ENCODE data around the gene ANAPC2.

ANAPC2 gene

DNA sequence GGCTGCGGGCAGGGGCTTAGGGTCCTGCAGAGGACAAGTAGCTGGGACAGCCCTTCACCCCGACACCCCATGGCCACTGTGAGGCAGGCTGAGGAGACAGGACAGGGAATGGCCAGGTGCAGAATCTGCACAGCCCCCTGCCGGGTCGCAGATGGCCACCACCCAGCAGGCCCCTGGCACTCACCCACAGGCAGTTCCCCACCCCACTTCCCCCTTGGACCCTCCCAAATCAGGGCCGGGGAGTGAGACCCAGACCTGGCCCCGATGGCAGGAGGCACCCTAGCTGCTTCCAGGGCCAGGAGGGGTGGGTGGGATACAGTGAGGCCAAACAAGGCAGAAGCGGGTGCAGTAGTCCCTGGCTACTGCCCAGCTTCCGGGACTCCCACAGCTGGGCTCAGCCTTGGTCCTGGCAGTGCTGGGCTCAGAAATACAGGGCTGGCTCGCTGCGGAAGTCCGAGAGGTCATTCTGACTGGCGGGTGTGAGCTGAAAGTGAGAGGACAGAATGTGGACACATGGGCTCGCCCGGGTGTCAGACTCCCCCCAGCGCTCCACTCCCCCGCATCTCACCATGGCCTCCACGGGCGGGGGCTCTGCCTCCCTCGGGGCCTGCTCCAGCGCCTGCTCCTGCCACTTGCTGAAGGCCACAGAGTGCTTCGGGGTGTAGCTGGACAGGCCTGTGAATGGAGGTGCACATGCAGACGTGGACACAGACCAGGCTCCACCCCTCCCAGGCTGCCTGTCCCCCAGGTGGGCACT is 3.5 kb upstream of the ANAPC2 start:
- no peak overlapping the region for H3K4me3 ChIP-seq (replicated peaks in 1 of 2; ENCODE audit: low read depth in 2 of 2, low read length in 2 of 2)
- DNase-seq (ENCODE audit: low read depth in 2 of 2), result no peak
- TF ChIP-seq, protein P1, sequence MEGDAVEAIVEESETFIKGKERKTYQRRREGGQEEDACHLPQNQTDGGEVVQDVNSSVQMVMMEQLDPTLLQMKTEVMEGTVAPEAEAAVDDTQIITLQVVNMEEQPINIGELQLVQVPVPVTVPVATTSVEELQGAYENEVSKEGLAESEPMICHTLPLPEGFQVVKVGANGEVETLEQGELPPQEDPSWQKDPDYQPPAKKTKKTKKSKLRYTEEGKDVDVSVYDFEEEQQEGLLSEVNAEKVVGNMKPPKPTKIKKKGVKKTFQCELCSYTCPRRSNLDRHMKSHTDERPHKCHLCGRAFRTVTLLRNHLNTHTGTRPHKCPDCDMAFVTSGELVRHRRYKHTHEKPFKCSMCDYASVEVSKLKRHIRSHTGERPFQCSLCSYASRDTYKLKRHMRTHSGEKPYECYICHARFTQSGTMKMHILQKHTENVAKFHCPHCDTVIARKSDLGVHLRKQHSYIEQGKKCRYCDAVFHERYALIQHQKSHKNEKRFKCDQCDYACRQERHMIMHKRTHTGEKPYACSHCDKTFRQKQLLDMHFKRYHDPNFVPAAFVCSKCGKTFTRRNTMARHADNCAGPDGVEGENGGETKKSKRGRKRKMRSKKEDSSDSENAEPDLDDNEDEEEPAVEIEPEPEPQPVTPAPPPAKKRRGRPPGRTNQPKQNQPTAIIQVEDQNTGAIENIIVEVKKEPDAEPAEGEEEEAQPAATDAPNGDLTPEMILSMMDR (IDR thresholded peaks at IDR 0.05; ENCODE audit: low read depth, low read length), result no peak

DNA sequence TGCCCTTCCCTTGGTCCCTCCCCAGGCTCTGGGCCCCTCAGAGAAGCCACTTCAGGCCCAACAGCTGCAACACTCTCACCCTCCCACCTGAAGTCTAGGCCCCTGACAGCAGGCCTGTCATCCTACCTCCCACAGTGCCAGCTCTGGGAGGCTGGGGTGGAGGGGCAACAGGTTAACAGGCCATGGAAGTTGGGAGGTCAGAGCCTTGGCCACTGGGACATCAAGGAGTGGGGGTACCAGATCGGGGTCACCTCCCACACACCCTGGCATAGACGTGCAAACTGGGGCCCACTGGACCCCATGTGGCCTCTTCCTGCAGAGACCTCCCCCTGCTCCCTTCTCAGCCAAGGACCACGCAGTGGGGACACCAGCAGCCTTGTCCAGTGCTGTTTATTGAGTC is 2.9 kb upstream of the ANAPC2 start:
- H3K4me3 ChIP-seq (replicated peaks in 1 of 2; ENCODE audit: low read depth in 2 of 2, low read length in 2 of 2), result no peak overlapping the region
- TF ChIP-seq, protein P1 (IDR thresholded peaks at IDR 0.05; ENCODE audit: low read depth, low read length), result no peak
- DNase-seq (ENCODE audit: low read depth in 2 of 2), result no peak

DNA sequence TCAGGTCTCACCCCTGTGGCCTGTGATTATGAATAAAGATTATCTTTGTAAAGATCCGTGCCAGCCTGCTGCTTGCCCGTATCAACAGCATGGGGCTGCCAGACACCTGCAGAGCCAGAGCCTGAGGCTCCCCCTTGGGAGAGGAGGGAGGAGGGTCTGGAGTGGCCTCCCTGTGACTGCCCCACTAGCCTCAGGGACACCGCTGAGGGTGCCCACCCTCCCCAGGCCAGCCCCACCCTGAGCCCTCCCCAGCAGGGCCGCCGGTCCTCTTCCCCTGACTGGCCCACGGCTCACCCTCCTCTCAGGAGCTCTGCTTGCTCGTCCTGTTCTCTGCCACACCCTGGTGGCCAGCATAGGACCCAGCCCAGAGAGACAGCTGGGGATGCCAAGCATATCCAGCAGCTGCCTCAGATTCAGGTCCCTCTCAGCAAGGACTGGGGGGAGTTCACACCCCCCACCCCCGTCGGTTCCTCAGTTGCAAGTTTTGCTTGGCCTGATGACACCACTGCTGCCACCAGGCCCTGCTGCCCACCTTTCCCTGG is 2.0 kb upstream of the ANAPC2 start:
- DNase-seq (ENCODE audit: low read depth in 2 of 2), result no peak
- TF ChIP-seq, protein P1 (IDR thresholded peaks at IDR 0.05; ENCODE audit: low read depth, low read length), result no peak
- H3K4me3 ChIP-seq (replicated peaks in 1 of 2; ENCODE audit: low read depth in 2 of 2, low read length in 2 of 2), result no peak overlapping the region

DNA sequence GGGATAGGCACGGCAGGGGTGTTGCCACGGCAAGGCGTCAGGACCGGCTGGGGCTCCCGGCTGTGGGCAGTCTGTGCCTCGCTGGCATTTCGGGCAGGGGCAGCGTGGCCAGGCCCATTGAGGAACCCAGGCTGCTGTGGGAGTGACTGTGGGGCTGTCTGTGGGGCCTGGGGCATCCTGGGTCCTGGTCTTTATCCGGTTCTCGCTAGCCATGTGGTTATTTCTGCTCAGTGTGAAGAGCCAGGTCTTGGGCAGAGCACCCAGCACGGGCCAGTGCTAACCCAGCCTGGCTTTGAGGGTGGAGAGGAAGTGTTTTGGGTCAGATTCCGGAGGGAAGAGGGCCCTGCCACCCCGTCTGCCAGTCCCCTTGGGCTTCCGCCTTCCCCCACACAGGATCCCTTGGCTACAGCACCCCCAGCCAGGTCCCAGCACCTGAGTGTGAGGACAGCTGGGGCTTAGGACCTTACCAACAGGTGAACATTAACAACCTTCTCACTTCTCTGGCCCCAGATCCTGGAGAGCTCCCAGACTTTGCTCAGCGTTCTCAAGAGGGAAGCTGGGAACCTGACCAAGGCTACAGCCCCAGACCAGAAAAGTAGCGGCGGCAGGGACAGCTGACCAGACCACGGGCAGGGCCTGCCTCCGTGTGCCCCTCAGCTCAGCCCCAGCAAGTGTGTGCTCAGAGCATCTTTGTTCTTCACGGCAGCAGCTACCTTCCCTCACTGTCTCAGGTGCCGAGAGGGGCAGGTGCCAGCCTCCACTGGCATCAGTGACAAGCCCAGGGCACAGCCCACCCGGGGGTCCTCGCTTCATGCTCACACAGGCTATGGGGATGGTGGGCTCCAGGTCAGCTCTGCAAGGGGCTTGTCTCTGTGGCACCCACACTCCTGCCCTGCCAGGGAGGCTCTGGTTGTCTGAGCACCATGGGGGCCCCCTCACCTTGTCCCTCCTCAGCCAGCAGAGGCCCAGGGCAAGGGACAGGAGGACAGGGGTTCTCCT is 1.2 kb upstream of the ANAPC2 start:
- TF ChIP-seq, protein P1 (IDR thresholded peaks at IDR 0.05; ENCODE audit: low read depth, low read length), result no peak
- no peak for DNase-seq (ENCODE audit: low read depth in 2 of 2)
- peak overlapping the region; percentile 95 to 99 for H3K4me3 ChIP-seq (replicated peaks in 1 of 2; ENCODE audit: low read depth in 2 of 2, low read length in 2 of 2)

DNA sequence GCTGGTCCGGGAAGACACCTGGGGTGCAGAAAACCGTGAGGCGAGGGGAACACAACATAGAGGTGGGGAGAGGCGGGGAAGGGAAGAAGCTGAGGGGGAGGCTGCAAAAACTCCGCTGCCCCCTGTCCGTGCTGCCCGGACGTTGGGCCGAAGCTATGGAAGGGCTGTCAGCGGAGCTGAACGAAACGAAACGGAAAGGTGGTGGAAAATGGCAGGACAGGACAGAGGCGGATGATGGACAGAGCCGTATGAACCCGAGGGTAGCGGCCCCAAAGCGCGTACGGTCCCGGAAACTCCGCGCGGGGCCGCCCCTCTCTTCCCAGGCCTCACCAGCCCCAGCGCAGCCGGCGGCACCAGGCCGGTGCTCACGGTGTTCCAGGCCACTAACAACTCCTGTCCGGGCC is 272 bp downstream of the ANAPC2 start:
- no peak for DNase-seq (ENCODE audit: low read depth in 2 of 2)
- H3K4me3 ChIP-seq (replicated peaks in 1 of 2; ENCODE audit: low read depth in 2 of 2, low read length in 2 of 2), result peak overlapping the region; percentile 95 to 99
- TF ChIP-seq, protein P1 (IDR thresholded peaks at IDR 0.05; ENCODE audit: low read depth, low read length), result no peak

DNA sequence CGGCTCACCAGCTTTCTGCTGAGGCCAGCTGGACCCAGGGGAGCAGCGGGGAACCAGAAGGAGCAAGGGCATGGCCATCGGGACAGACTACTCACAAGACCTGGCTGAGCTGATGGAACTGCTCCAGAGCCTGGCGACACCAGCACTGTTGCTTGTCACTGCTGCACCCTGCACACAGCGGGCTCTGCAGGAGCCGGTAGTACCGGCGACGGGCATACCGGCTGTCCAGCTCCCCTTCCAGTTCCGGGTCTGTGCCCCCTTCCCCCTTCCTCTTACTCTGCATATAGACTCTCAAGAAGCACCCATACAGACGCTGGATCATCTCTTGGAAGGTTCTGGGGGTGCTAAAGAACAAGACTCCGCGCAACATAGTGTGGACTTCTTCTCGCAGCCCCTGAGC is 974 bp downstream of the ANAPC2 start:
- TF ChIP-seq, protein P1 (IDR thresholded peaks at IDR 0.05; ENCODE audit: low read depth, low read length), result no peak
- DNase-seq (ENCODE audit: low read depth in 2 of 2), result no peak
- peak overlapping the region; percentile 95 to 99 for H3K4me3 ChIP-seq (replicated peaks in 1 of 2; ENCODE audit: low read depth in 2 of 2, low read length in 2 of 2)

Measured in cardiac fibroblast (primary cell).